Activated CD4-positive, CD25-positive, alpha-beta regulatory T cell treated with anti-CD3 and anti-CD28 coated beads, Interleukin-2, amount 50 U/mL, for 72 hours (primary cell): ENCODE measurements around the gene HOXD4.

Source experiments
- DNase-seq: peaks from one replicate; pipeline ENCODE4 v3.0.0; 2021

HOXD4 gene

DNA sequence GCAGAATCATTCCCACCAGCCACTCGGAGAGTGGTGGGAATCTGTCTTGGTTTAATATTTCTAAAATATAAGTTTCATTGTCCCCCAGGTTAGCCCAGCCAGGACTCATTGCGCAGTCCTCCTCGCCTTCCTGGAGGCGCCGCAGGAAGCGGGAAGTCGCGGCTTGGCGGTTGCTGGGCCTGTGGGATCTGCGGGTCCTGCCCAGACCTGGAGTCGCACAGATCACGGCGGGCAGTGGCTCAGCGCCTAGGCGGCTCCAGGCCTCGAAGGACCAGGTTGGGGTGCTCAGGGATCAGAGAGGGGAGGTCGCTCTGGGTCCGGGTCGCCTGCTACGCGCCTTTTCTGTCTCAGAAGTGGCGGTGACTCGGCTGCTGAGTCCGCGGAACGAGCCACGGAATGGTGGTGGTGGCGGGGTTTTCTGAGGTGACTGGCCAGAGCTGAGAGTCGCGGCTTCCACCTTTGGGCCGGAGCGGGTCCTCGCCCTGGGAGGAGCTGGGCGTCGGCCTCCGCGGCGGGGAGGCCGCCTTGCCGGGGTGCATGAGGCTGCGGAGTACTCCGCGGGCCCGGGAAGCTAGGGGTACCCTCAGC is 8.4 kb downstream of the HOXD4 start:
- DNase-seq, result no peak

DNA sequence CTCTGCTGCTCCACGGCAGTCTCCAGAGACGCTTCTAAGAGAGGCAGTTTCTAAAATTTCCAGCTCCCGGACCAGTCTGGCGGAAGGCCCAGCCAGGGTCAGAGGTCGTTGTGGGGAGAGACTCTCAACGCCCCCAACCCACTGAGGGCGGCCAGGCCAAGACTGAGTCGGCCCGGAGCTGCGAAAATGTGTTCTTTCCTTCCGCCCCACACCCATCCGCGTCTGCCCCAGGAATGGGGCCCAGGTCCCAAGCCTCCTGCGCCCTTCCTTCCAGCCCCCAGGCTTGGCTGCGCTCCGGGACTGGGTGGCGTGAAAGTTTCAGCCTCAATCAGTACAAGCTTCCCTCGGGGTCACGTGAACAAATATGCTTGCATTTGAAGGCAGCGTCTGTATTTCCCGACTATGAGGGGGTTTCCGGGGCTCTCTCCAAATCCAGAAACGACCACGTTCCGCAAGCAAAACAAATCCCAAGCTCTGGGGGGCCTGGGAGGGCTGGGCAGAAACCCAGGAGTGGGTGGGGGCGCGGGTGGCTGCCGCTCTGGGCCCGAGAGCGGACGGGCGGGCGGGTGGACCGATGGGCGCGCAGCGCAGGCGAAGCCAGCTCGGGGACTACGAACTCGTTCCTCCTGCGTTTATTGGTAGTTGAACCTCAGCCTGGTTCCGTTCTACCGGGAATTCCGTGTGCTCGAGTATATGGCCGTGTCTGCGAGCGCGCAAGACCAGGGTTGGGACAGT is 9.1 kb downstream of the HOXD4 start:
- no peak for DNase-seq

DNA sequence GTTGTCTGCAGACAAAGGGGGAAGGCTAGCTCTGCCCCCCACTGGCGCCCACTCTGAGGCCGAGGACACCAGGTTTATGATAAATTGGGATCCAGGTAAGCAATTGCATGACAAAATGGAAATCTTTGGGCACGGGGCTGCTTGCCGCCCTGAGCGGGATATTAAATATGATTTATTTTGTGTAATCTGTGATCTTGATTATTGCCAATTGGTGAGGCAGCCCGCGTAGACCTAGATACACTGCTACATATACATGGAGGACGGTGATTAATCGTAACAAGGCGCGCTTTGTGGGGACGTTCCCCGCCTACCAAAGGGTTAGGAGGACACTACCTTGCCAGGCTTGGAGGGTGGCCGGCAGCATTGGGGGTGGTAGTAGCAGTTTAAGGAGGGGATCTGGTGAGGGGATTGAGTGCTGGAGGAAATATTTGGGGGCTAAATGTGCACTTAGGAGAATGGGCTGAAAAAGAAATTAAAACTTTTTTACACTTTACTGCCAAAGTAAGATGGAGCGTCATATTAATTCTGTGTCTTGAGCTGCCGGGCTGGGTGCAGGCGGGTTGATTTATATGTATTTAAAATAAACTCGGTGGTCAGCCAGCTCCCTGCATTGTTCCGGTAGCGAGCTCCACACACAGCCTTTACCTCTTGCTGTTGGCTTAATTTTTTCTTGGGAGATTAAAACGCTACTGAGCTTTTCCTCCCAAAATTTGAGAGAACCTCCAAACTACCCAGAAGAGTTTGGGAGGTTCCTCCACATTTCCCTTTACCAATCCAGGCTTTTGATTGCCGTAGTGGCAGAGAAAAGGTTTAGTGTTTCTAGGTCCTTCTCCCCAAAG is 9.9 kb downstream of the HOXD4 start:
- DNase-seq, result no peak

DNA sequence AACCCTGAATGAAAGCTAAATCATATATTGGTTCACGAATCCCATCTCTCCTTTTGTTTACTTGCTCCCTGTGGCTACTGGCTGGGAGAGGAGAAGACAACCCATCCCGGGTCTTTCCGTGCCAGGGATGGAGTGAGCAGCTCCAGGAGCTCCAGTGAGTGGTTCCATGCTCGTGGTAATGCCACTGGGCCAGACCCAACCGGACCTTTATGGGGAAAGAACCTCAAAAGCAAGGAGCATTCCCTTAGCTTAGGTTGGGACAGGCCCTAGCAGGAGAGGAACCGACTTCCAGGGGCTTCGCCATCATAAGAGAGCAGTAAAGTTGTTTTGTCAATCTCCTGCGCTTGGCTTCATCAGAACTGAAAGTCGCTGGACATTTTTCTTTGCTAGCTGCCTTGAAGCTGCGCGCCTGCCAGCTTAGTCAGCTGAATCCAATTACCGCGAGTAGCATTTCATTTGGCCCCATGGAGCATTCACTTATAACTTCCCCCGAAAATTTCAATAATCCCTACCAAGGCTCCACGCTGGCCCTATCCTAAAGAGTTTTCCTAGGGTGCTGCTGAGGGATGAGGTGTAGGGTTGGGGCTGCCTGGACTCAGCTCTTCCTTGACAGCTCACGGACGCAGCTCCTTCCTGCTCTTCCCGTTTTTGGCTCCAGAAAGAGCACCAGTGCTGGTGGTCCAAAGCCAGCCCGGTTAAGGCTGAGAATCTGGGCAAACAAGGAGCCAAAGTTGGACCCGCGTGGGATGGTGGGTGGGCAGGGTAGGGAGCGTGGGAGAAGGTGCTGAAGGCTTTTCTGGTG is 10.7 kb downstream of the HOXD4 start:
- DNase-seq, result no peak

DNA sequence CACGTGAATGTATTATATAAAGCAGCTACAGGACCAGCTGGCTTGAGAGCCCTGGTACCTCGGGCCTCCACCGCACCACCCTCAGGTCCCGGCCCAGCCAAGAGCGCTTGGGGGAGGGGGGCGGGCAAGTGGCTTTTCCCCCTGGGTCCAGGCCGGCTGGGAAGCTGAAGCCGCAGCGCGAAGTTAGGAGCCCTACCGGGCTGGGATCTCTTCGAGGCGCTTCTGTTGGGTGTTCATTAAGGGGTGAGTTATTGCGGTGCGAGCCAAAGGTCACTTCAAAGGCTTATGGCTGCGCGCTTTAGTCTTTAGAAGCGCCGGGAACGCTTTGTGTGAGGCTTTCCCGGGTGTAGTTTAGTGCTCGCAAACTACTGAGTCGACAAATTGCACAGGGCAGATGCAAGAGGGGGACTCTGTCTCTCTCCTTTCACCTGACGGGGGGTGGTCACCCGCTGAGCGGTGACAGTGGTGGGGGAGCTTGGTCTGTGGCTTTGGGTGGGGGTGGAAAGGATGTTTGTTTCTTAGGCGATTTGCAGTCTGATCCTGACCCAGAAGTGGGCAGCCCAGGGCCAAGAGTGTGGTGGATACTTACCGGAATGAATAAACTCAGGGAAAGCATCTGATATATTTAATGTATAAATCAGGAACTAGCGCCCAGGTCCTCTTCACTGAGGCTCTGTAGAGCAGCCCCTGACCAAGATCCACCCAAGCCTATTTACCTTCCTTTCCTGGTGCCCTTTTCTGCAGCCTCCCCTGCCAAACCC is 11.7 kb downstream of the HOXD4 start:
- no peak for DNase-seq

DNA sequence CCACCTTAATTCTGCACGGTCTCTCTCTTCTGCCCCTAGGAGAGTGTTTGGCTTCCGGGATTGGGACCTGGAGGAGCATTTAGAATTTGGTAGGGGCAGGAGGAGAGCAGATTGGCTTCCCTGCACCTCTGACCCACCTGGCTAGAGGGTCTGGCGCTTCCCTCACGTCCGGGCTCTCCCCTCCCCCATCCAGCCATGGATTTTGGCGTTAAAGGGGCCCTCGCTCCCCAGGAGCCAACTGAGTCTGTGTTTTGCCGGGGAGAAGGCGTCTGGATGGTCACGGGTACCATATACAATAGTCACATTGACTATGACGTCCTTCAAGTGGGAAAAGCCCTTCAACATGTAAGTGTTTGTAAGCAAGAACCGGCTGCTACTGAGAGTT is 12.3 kb downstream of the HOXD4 start:
- no peak for DNase-seq

DNA sequence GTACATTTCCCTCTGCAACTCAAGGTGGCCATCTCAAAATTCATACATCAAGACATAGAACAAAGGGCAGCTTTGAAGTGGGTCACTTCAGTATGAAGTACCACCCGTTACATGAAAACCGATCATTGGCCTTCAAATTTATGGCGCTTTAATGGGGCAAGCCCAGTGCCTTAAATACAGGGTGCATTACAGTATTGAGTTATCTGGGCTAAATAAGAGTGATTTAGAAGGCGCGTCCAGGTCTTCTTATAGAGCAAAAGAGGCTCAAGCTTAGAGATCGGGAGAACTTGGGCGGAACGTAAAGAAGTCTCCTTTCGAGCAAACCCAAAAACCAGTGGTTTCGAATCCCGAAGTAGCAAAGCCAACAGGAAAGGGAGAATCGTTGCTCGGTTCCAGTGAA is 12.9 kb downstream of the HOXD4 start:
- no peak for DNase-seq

DNA sequence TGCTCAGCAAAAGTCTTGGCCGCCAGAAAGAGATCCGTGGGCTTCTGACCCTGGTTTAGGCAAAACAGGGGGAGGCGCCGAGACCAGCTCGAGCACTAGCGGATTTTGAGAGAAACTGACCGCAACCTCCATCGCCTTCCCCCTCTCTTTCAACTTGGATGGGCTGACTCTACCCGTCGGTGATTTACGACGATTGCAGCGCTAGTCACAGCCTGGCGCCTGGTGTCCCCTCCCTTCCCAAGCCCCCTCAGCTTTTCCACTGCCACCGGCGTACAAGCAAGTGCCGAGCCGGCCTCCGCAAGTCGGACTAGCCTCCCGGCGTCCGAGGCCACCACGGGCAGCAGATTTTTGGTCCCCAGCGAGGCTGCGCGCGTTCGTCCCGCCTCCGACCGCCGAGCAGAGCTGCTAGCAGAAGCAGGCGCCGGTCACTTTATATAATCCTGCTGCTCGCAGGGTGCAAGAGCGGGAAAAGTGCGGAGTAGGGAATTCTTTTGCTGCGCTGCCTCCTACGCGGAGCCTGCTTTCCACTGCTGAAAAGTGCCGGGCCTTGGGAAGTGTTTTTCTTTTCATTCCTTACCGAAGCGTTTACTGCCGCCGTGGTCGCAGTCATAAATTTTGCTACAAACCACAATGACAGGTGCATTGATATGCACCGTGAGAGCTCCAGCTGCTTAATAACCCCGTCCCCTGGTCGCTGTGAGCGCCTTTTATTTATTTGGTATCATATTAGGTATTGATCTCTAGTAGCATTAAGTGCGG is 13.4 kb downstream of the HOXD4 start:
- DNase-seq, result no peak

DNA sequence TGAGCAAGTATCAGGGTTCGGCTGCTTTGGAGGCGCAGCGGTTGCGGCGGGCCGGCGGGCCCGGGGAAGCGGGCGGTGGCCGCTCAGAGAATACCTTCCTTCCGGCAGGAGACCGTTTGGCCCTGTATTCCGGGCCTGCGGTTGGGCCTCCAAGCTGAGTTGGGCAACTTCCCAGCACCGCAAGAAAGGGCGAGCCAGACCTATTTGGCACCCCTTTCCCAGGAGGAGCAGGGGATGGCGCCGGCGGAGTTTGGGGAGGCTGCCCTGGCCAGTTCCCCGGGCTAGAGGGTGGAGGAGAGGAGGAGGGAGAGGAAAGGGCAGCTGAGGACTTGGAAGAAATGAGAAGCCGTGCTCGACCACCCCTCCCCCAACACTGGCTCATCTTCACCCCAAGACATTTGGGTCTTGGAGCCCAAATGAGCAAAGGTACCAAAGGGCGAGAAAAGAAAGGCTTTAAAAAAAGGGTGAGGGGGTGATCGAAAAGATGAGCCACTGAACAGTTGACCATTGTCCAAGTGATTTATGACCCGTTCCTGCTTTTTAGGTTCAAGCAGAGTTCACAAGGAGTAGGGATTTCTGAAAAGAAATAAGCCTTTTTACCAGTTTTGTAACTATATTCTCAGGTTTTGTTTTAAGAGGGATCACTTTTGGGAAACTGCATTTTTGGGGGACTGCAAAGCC is 14.2 kb downstream of the HOXD4 start:
- no peak for DNase-seq

DNA sequence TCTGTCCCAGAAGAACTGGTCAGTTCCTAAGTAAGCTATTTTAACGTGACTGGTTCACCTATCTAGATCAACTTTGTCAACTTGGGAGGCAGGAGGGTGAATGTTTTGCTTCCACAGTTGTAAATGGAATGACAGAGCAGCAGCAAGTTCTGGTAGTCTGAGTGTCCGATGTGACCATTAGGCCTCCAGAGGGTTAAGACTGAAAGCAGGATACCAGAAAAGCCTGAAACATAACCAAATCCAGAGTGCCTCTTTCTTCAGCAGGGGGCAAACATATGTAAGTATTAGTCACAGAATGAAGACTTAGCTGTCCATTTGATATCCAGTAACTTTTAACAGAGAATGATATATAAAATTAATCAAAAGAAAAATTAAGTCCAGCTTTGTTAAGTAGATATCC is 14.9 kb downstream of the HOXD4 start:
- no peak for DNase-seq

DNA sequence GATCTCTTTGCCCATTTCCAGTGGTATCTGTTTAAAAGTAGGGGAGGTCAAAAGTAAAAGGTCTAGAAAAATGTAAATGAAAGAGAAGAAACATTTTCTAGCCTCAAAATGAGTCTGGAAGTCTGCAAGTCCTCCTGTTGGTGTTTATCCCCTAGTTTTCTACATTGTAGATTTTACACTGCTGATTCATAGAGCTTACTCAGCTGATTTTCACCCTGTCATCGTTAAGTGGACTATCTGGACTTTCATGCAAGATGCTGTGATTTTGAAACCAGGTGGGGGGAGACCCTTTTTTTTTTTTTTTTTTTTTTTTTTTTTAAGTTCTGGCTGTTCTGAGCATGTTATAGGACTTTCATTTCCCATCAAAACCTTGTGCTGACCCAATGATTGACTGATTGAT is 16.0 kb downstream of the HOXD4 start:
- no peak for DNase-seq

DNA sequence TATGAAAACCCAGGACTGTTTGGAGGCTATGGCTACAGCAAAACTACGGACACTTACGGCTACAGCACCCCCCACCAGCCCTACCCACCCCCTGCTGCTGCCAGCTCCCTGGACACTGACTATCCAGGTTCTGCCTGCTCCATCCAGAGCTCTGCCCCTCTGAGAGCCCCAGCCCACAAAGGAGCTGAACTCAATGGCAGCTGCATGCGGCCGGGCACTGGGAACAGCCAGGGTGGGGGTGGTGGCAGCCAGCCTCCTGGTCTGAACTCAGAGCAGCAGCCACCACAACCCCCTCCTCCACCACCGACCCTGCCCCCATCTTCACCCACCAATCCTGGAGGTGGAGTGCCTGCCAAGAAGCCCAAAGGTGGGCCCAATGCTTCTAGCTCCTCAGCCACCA is 17.8 kb downstream of the HOXD4 start:
- DNase-seq, result no peak

DNA sequence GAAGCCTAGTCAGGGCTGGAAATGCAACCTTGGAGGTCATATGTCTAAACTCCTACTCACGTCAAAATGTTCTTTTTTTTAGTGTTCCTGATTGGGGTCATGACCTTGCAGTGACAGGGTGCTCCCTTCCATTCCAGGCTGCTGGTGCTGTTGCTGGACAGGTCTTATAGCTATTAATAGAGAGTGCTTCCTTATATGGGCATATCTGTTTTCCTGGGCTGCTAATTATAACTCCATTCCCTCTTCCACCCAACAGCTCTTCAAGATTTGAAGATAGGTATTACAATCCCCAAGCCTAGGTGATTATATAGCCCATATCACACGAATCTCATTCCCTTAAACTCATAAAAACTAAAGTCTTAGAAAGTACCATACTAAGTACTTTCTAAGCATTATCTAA is 18.4 kb downstream of the HOXD4 start:
- no peak for DNase-seq

DNA sequence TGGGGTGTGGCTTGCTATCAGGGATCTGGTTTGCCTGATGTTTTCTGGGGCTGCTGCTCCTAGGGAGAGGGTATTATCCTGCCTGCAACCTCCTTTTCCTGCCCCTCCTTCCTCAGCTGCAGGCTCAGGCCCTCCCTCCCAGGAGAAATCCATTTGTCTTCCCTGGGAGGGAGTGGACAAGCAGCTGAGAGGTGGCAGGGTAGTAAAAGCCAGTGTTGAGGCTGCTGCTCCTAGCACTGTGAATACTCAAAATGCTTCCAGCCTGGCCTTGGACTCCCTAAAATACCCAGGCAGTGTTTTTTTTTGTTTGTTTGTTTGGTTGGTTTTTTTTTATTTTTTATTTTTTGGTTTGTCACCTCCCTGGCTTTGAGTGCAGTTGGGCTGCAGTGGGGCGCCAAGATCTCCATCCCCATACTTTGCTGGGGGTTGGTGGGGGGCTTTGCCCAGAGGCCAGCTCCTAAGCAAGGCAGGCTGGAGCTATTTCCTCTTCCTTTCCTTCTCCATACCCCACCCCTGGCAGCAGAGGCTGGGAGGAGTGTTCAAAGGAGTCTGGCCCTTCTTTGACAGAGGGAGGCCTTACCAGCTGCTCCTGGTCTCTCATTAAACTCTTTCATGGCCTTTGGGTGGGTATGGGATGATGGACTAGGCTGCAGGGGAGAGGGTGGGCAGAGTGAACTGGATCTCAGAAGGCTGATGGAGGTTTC is 19.4 kb downstream of the HOXD4 start:
- no peak for DNase-seq

DNA sequence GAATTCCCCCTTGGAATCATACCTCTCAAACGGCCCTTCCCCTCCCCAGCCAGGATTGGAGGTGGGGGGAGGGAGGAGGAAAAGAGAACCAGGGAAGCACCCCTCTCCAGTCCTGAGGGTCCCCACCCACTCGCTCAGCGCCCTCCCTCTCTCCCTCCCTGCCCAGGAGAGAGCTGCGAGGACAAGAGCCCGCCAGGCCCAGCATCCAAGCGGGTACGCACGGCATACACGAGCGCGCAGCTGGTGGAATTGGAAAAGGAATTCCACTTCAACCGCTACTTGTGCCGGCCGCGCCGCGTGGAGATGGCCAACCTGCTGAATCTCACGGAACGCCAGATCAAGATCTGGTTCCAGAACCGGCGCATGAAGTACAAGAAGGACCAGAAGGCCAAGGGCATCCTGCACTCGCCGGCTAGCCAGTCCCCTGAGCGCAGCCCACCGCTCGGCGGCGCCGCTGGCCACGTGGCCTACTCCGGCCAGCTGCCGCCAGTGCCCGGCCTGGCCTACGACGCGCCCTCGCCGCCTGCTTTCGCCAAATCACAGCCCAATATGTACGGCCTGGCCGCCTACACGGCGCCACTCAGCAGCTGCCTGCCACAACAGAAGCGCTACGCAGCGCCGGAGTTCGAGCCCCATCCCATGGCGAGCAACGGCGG is 20.1 kb downstream of the HOXD4 start:
- DNase-seq, result no peak

DNA sequence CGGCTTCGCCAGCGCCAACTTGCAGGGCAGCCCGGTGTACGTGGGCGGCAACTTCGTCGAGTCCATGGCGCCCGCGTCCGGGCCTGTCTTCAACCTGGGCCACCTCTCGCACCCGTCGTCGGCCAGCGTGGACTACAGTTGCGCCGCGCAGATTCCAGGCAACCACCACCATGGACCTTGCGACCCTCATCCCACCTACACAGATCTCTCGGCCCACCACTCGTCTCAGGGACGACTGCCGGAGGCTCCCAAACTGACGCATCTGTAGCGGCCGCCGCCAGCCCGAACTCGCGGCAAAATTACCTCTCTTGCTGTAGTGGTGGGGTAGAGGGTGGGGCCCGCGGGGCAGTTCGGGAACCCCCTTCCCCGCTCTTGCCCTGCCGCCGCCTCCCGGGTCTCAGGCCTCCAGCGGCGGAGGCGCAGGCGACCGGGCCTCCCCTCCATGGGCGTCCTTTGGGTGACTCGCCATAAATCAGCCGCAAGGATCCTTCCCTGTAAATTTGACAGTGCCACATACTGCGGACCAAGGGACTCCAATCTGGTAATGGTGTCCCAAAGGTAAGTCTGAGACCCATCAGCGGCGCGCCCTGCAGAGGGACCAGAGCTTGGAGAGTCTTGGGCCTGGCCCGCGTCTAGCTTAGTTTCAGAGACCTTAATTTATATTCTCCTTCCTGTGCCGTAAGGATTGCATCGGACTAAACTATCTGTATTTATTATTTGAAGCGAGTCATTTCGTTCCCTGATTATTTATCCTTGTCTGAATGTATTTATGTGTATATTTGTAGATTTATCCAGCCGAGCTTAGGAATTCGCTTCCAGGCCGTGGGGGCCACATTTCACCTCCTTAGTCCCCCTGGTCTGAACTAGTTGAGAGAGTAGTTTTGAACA is 20.9 kb downstream of the HOXD4 start:
- DNase-seq, result no peak

DNA sequence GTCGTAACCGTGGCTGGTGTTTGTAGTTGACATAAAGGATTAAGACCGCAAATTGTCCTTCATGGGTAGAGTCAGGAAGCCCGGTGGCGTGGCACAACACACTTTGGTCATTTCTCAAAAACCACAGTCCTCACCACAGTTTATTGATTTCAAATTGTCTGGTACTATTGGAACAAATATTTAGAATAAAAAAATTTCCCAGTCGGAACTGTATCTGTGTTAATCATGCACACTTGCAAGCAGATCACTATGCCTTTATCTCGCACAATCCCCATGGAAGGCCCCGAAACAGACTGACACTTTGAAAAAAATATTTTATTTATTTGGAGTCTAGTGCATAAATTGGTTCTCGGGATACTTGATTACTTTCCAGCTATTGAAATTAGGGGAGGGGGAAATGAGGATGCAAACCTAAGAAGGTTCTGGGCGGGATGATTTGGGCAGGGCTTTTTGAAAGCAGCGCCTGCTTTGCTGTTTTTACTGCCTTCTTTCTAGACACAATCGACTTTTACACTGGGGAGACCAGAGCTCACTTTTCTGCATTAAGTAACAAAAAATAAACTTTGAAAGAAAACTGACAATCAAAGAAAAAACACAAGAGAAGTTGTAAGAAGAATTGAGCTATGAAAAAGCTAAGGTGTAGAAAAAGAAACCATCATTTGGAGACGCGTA is 21.7 kb downstream of the HOXD4 start:
- DNase-seq, result no peak
